ENCODE results near the gene ATP1B2.

ATP1B2 gene

GRCh38 chr17:7703584-7704479, 53.1 kb downstream of the ATP1B2 start:
- H3K36me3 ChIP-seq (ENCODE audit: control insufficient read depth, insufficient read depth, low read length) = peaks cover 7% of the 10 kb centered on the region
- H3K9me3 ChIP-seq (ENCODE audit: control insufficient read depth, low read length) = no peaks in the 10 kb centered on the region
- H3K4me3 ChIP-seq (ENCODE audit: extremely low read depth, insufficient read depth, low read length, poor library complexity, severe bottlenecking) = peak overlapping the region; percentile 75
- WGBS, 2 experiments (ENCODE audit: insufficient coverage in 2 of 2) = 7 to 14% methylated on average over 7 to 19 of the region's 24 CpGs
- H3K4me1 ChIP-seq (ENCODE audit: control insufficient read depth, insufficient read depth, low read length, poor library complexity, severe bottlenecking) = peaks cover 23% of the 10 kb centered on the region
- H3K27ac ChIP-seq (ENCODE audit: low read depth, low read length, severe bottlenecking) = peak overlapping the region; percentile 92

GRCh38 chr17:7704601-7705268, 54.0 kb downstream of the ATP1B2 start, which contains the start of gene EFNB3:
Gene EFNB3 (plus strand): TSS chr17:7705202. CDS start chr17:7705599, 397 bp downstream.
- Histone ChIP-seq H3K9me3 (ENCODE audit: control insufficient read depth, low read length) (no peaks in the 10 kb centered on the region), H3K4me1 (ENCODE audit: control insufficient read depth, insufficient read depth, low read length, poor library complexity, severe bottlenecking) (peaks cover 23% of the 10 kb centered on the region), H3K27ac (ENCODE audit: low read depth, low read length, severe bottlenecking) (peak within 1 kb of the TSS; percentile 92), H3K4me3 (ENCODE audit: extremely low read depth, insufficient read depth, low read length, poor library complexity, severe bottlenecking) (peak within 1 kb of the TSS; percentile 75), H3K36me3 (ENCODE audit: control insufficient read depth, insufficient read depth, low read length) (peaks cover 10% of the 10 kb centered on the region)
- WGBS, 2 experiments (ENCODE audit: insufficient coverage in 2 of 2) = 3 to 5% methylated on average over 13 to 17 of the region's 45 CpGs

DNA sequence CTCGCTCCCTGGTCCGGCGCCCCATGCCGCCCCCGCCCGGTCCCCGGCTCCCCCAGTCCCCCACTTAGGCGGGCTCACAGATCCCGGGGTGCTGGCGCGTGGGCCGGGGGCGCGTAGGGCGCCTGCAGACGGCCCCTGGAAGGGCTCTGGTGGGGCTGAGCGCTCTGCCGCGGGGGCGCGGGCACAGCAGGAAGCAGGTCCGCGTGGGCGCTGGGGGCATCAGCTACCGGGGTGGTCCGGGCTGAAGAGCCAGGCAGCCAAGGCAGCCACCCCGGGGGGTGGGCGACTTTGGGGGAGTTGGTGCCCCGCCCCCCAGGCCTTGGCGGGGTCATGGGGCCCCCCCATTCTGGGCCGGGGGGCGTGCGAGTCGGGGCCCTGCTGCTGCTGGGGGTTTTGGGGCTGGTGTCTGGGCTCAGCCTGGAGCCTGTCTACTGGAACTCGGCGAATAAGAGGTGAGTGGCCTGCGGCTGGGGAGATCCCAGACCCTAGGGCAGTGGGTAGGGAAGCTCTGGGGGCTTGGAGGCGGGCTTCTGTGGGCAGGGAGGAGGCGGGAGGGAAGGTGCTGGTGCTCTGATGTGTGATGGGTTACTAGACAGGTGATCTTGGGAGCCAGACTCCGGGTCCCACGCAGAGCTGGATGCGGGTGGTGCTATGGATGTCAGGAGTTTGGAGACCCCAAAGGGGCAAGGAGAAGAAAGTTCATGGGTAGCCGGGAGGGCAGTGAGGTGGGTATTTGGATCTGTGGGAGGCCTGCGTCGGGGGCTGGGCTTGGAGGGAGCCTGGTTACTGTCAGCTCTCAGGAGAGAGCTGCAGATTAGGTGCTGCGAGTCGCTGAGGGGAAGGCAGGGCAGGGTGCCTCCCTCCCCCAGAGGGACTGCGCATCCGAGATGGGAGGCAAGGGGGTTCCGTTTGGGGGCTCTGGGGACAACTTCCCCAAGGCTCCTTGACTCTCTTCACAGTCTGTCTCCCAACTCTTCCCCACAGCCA, 54.8 kb downstream of the ATP1B2 start:
- Histone ChIP-seq H3K9me3 (ENCODE audit: control insufficient read depth, low read length) (no peaks in the 10 kb centered on the region), H3K36me3 (ENCODE audit: control insufficient read depth, insufficient read depth, low read length) (peaks cover 17% of the 10 kb centered on the region), H3K27ac (ENCODE audit: low read depth, low read length, severe bottlenecking) (peak overlapping the region; percentile 37), H3K4me1 (ENCODE audit: control insufficient read depth, insufficient read depth, low read length, poor library complexity, severe bottlenecking) (peaks cover 26% of the 10 kb centered on the region), H3K4me3 (ENCODE audit: extremely low read depth, insufficient read depth, low read length, poor library complexity, severe bottlenecking) (peak overlapping the region; percentile 75)
- WGBS, 2 experiments (ENCODE audit: insufficient coverage in 2 of 2) = 2 to 3% methylated on average over 23 to 24 of the region's 50 CpGs

DNA sequence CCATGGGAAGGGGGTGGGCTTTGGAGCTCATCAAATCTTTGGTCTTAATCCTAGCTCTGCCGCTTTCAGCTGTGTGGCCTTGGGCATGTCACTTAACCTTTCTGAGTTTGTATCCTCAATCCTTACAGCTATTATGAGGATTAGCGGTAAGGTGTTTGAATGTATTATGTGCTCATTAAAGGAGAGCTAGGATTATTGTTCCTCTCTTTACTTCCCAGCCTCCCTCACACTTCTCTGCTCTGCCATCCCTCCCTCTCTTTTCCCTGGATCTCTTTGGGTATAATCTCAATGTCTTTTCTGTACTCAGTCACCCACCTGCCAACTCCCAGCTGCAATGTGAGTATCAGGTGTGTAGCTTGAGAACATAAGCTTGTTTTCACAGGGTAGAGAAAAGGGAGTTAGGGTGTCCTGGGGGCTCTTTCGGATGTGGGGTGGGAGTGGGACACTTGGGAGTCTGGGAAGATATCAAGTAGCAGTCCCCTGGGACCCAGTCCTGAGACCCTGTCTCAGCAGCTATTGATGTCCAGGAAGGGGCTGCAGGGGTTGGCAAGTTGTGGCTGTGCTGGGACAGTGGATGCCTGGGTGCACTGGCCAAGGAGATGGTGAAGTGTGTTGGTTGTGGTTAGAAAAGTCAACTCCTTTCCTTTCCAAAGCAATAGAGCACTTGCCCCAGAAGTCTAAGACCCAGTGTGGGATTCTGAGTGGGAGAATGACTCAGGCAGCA, 56.1 kb downstream of the ATP1B2 start:
- H3K9me3 ChIP-seq (ENCODE audit: control insufficient read depth, low read length) = no peaks in the 10 kb centered on the region
- H3K27ac ChIP-seq (ENCODE audit: low read depth, low read length, severe bottlenecking) = no peak overlapping the region
- 67 to 83% methylated on average over 1 to 2 of the region's 3 CpGs for WGBS, 2 experiments (ENCODE audit: insufficient coverage in 2 of 2)
- H3K36me3 ChIP-seq (ENCODE audit: control insufficient read depth, insufficient read depth, low read length) = peaks cover 15% of the 10 kb centered on the region
- peak overlapping the region; percentile 75 for H3K4me3 ChIP-seq (ENCODE audit: extremely low read depth, insufficient read depth, low read length, poor library complexity, severe bottlenecking)
- peaks cover 29% of the 10 kb centered on the region for H3K4me1 ChIP-seq (ENCODE audit: control insufficient read depth, insufficient read depth, low read length, poor library complexity, severe bottlenecking)
